HepG2 (cell line): ENCODE measurements around the gene SNPH. TPM values are rescaled to one million over a fixed set of nuclear protein-coding genes. Genes with fewer than 3 reads are reported as not detected.

ENCODE experiments used
- ATAC-seq: fragments of 200-7000 bp; cut with Tn5 transposase; 3 replicates; pipeline ENCODE4 v1.9.1; 2020; ENCODE audit warnings: mild to moderate bottlenecking, moderate library complexity
- BruUV-seq: library from RNA; stranded (reverse); fragments of 400-500 nt; replicated peaks from 2 replicates; lab custom pipeline; 2021; lab: Mats Ljungman, UMichigan
- CTCF ChIA-PET: fragments of 300-600 bp; formaldehyde crosslinking; extraction: SDS; loops from one replicate; lab custom pipeline; 2021; ENCODE audit warnings: low total read pairs, inconsistent platforms, low intra/inter-chr PET ratio; lab: Yijun Ruan, JAX
- POLR2A ChIA-PET: fragments of 350-600 bp; sonication (Branson Sonifier 250); formaldehyde crosslinking; loops from one replicate; lab custom pipeline; 2020; ENCODE audit warnings: antibody characterized with exemption, inconsistent platforms; lab: Yijun Ruan, JAX
- DNase-seq: peaks from one replicate; pipeline ENCODE4 v3.0.0-alpha.2; 2015; ENCODE audit warnings: low spot score
- FAIRE-seq: peaks from 3 replicates; lab custom pipeline; 2011; peaks lifted over from hg19 to GRCh38; lab: Jason Lieb, UNC
- H2AFZ ChIP-seq: one replicate; pipeline ENCODE4 v1.6.1; 2011; ENCODE audit warnings: low read length, inconsistent platforms
- H3K27ac ChIP-seq: fragments of 300-600 bp; 3 replicates; pipeline ENCODE4 v1.8.0; 2011; ENCODE audit warnings: mixed run types, mild to moderate bottlenecking, mixed read lengths, low read length, inconsistent platforms; ENCODE audit not compliant: insufficient read depth; ENCODE audit errors: extremely low read length
- H3K27me3 ChIP-seq, 2 experiments: fragments of 200-600 bp in 1 of 2; 2 replicates in 1 of 2; 3 replicates in 1 of 2; pipeline versions ENCODE4 v1.6.0 to v1.8.0; 2011; ENCODE audit warnings: low read length in 2 of 2, mild to moderate bottlenecking in 2 of 2, moderate library complexity in 2 of 2, inconsistent platforms in 1 of 2; ENCODE audit not compliant: insufficient read depth in 2 of 2, control insufficient read depth in 1 of 2
- H3K36me3 ChIP-seq, 2 experiments: fragments of 200-600 bp in 1 of 2; replicated peaks in 1 of 2; 2 replicates in 1 of 2; 3 replicates in 1 of 2; pipeline versions ENCODE4 v1.5.1 to v1.8.0; 2011; ENCODE audit warnings: low read length in 2 of 2, inconsistent platforms in 1 of 2; ENCODE audit not compliant: insufficient read depth in 2 of 2, control insufficient read depth in 1 of 2
- H3K4me1 ChIP-seq: 2 replicates; pipeline ENCODE4 v1.5.1; 2012; ENCODE audit warnings: low read length, inconsistent platforms; ENCODE audit not compliant: insufficient read depth
- H3K4me2 ChIP-seq: 2 replicates; pipeline ENCODE4 v1.6.0; 2011; ENCODE audit warnings: low read depth, low read length, inconsistent platforms
- H3K4me3 ChIP-seq, 3 experiments: fragments of 200-600 bp in 1 of 3; sonication (generic), shearing (Covaris generic) in 1 of 3; replicated peaks in 1 of 3; 2 replicates each; pipeline ENCODE4 v1.5.1; 2011 to 2016; ENCODE audit warnings: low read length in 3 of 3, inconsistent platforms in 2 of 3, low read depth in 2 of 3, mild to moderate bottlenecking in 2 of 3, control low read depth in 1 of 3, mixed read lengths in 1 of 3; ENCODE audit not compliant: insufficient read depth in 1 of 3
- H3K79me2 ChIP-seq: one replicate; pipeline ENCODE4 v1.6.1; 2011; ENCODE audit warnings: low read length, inconsistent platforms; ENCODE audit not compliant: insufficient read depth
- H3K9ac ChIP-seq: 2 replicates; pipeline ENCODE4 v1.6.0; 2011; ENCODE audit warnings: mild to moderate bottlenecking, low read depth, low read length, inconsistent platforms; ENCODE audit not compliant: insufficient read depth
- H3K9me3 ChIP-seq: 2 replicates; pipeline ENCODE4 v1.5.1; 2012; ENCODE audit warnings: mild to moderate bottlenecking, low read length
- H4K20me1 ChIP-seq: 2 replicates; pipeline ENCODE4 v1.6.0; 2011; ENCODE audit warnings: inconsistent platforms, mild to moderate bottlenecking, low read length, moderate library complexity; ENCODE audit not compliant: insufficient read depth
- ATF5 ChIP-seq: sonication (generic); formaldehyde crosslinking; IDR thresholded peaks from 2 replicates; pipeline ENCODE4 v1.4.0; 2020; ENCODE audit warnings: mild to moderate bottlenecking, low read depth, missing genetic modification reagents
- ATF7 ChIP-seq, 2 experiments: fragments of 450-650 bp in 1 of 2; sonication (generic) in 1 of 2; formaldehyde crosslinking in 1 of 2; IDR thresholded peaks; 2 replicates each; pipeline versions ENCODE4 v1.4.0 to v1.6.1; 2016 to 2020; ENCODE audit warnings: antibody characterized with exemption in 1 of 2, mild to moderate bottlenecking in 1 of 2, missing genetic modification reagents in 1 of 2
- LRRFIP1 ChIP-seq: sonication (generic); formaldehyde crosslinking; conservative IDR thresholded peaks from 2 replicates; pipeline ENCODE4 v1.4.0; 2020; ENCODE audit warnings: missing genetic modification reagents
- NKX3-1 ChIP-seq: sonication (generic); formaldehyde crosslinking; IDR thresholded peaks from 2 replicates; pipeline ENCODE4 v1.5.0; 2020; ENCODE audit warnings: missing genetic modification reagents
- SRSF9 ChIP-seq: fragments of 200-400 bp; formaldehyde crosslinking; IDR thresholded peaks from 2 replicates; pipeline ENCODE4 v1.6.1; 2018; ENCODE audit warnings: borderline replicate concordance, mild to moderate bottlenecking, low read depth, low read length; ENCODE audit not compliant: insufficient read depth, poor library complexity, severe bottlenecking
- TCF7L2 ChIP-seq: IDR thresholded peaks from 2 replicates; pipeline ENCODE4 v1.6.1; 2011; ENCODE audit warnings: mild to moderate bottlenecking, low read depth, low read length, moderate library complexity
- ZBTB25 ChIP-seq: IDR thresholded peaks from 2 replicates; pipeline ENCODE4 v1.6.1; 2018; ENCODE audit warnings: missing genetic modification reagents
- ZMAT3 ChIP-seq: sonication (generic); formaldehyde crosslinking; conservative IDR thresholded peaks from 2 replicates; pipeline ENCODE4 v1.7.0; 2021; ENCODE audit warnings: missing genetic modification reagents
- ZMYM3 ChIP-seq: sonication (generic); formaldehyde crosslinking; IDR thresholded peaks from 2 replicates; pipeline ENCODE4 v1.5.1; 2020; ENCODE audit warnings: mild to moderate bottlenecking, missing genetic modification reagents
- ZNF18 ChIP-seq: sonication (generic); formaldehyde crosslinking; IDR thresholded peaks from 2 replicates; pipeline ENCODE4 v1.8.0; 2022; ENCODE audit warnings: mild to moderate bottlenecking, missing genetic modification reagents; ENCODE audit not compliant: insufficient replicate concordance
- WGBS: methylation state at CpG from one replicate; pipeline ENCODE4 v1.1.6; 2017; ENCODE audit warnings: low lambda C conversion rate; 5-methylcytosine and 5-hydroxymethylcytosine counted together
- in situ Hi-C: cut with HindIII; loops from 2 replicates; pipeline ENCODE4 v1.10.0; 2017; ENCODE audit warnings: low pct_unique_long_range_greater_than_20kb; ENCODE audit not compliant: extremely low pct_ligation_motif_present
- intact Hi-C: fragments of 100-400 bp; cut with micrococcal nuclease; formaldehyde crosslinking; loops from one replicate; pipeline ENCODE4 v1.10.0; 2022; ENCODE audit not compliant: unreplicated experiment
- polyA plus RNA-seq, 8 experiments: library from polyadenylated mRNA; depleted of rRNA in 3 of 8; stranded (reverse) in 7 of 8; unstranded in 1 of 8; fragments of >200 nt; fragmentation: Illumina TruSeq in 4 of 8; extraction: Trizol in 4 of 8; gene quantifications; 2 replicates each; pipeline versions ENCODE4 v1.2.1 to v1.2.3, GENCODE V29; 2011 to 2016; ENCODE audit warnings: low read depth in 4 of 8, missing spikeins in 1 of 8, mixed read lengths in 1 of 8; ENCODE audit not compliant: insufficient read depth in 1 of 8
- total RNA-seq, 5 experiments: library from RNA; depleted of rRNA; stranded (reverse); fragments of >200 nt; fragmentation: Illumina TruSeq; extraction: Trizol; gene quantifications; 2 replicates each; pipeline ENCODE4 v1.2.3, GENCODE V29; 2016; ENCODE audit warnings: low read depth in 1 of 5

SNPH gene
- total and polyA plus RNA-seq, 2 of the 13 experiments (the other 11 are each of a cell fraction or from before 2014, with no cell fraction given): 0.09 TPM; not detected in 1

- H3K4me1 ChIP-seq: no peaks in the 10 kb centered on the region
- CTCF ChIA-PET: no interaction called here
- POLR2A ChIA-PET: no interaction called here
- DNase-seq: no peak
- no peaks in the 10 kb centered on the region for H3K36me3 ChIP-seq
- H4K20me1 ChIP-seq: no peaks in the 10 kb centered on the region
- H2AFZ ChIP-seq: no peak overlapping the region
- no peaks in the 10 kb centered on the region for H3K9me3 ChIP-seq
- no peak overlapping the region for H3K4me3 ChIP-seq
- no peak overlapping the region for H3K4me2 ChIP-seq
- WGBS: 5% methylated on average over 3 of the region's 3 CpGs
- H3K27ac ChIP-seq: no peak overlapping the region
- no peak for ATAC-seq
- H3K79me2 ChIP-seq: no peaks in the 10 kb centered on the region
- in situ Hi-C loops (no loop called here), intact Hi-C loops (no loop called here)
- H3K9ac ChIP-seq: no peak overlapping the region
- peaks cover 0 to 10% of the 10 kb centered on the region in 2 experiments for H3K27me3 ChIP-seq
- TF ChIP-seq NKX3-1 (CRISPR knock-in tag): no peak
- peak; percentile 75 for TF ChIP-seq ATF7 (IDR thresholded peaks at IDR 0.05)
- no peak for TF ChIP-seq ATF7 (CRISPR knock-in tag; IDR thresholded peaks at IDR 0.05)
- no peak for FAIRE-seq
- BruUV-seq: no TSS peak
Observed at GRCh38 chr20:1232286-1233111, 33.6 kb upstream of the SNPH start.

GRCh38 chr20:1240549-1240948 lies 25.5 kb upstream of the SNPH start:
- no peak overlapping the region for H3K9ac ChIP-seq
- no peaks in the 10 kb centered on the region for H3K9me3 ChIP-seq
- BruUV-seq: no TSS peak
- H3K4me1 ChIP-seq: no peaks in the 10 kb centered on the region
- ChIA-PET CTCF (no interaction called here), POLR2A (no interaction called here)
- no peak for FAIRE-seq
- H2AFZ ChIP-seq: no peak overlapping the region
- no peaks in the 10 kb centered on the region for H3K79me2 ChIP-seq
- H3K27me3 ChIP-seq: peaks cover 0 to 4% of the 10 kb centered on the region in 2 experiments; a peak in 1 of 5 replicates
- 16% methylated on average over 5 of the region's 5 CpGs for WGBS
- H3K36me3 ChIP-seq: no peaks in the 10 kb centered on the region
- DNase-seq: no peak
- H4K20me1 ChIP-seq: no peaks in the 10 kb centered on the region
- in situ Hi-C loops (no loop called here), intact Hi-C loops (no loop called here)
- H3K4me3 ChIP-seq: no peak overlapping the region
- no peak for ATAC-seq
- no peak overlapping the region for H3K27ac ChIP-seq
- H3K4me2 ChIP-seq: no peak overlapping the region
- TF ChIP-seq TCF7L2: no peak
- TF ChIP-seq ZNF18 (CRISPR knock-in tag): no peak
- no peak for TF ChIP-seq SRSF9
- no peak for TF ChIP-seq ZMYM3 (CRISPR knock-in tag)
- no peak for TF ChIP-seq ATF5 (CRISPR knock-in tag)
- no peak for TF ChIP-seq ZBTB25 (CRISPR knock-in tag)
- no peak for TF ChIP-seq LRRFIP1 (CRISPR knock-in tag)
- no peak for TF ChIP-seq ZMAT3
